IMR-90 (cell line): ENCODE measurements around the gene FUT1. TPM values are rescaled to one million over a fixed set of nuclear protein-coding genes. Genes with fewer than 3 reads are reported as not detected.
A peak's percentile ranks its signal among the peaks of the same experiment; 100 is the strongest.

Source experiments
- ATAC-seq: fragments of 200-7000 bp; cut with Tn5 transposase; 2 replicates; pipeline ENCODE4 v1.9.1; 2020; ENCODE audit warnings: low read depth, mild to moderate bottlenecking, moderate library complexity
- BruUV-seq: library from RNA; stranded (reverse); fragments of 400-500 nt; replicated peaks from 2 replicates; lab custom pipeline; 2021; lab: Mats Ljungman, UMichigan
- CTCF ChIA-PET: fragments of 300-600 bp; formaldehyde crosslinking; extraction: SDS; loops from one replicate; lab custom pipeline; 2021; ENCODE audit warnings: antibody characterized with exemption; lab: Yijun Ruan, JAX
- POLR2A ChIA-PET: fragments of 300-600 bp; sonication (Branson Sonifier 250); formaldehyde crosslinking; loops from one replicate; lab custom pipeline; 2022; ENCODE audit warnings: antibody characterized with exemption; ENCODE audit not compliant: unreplicated experiment; lab: Charles Lee
- DNase-seq: peaks from one replicate; pipeline ENCODE4 v3.0.0; 2013
- H2AFZ ChIP-seq: replicated peaks from 2 replicates; pipeline ENCODE3; 2013; ENCODE audit warnings: low read length, mild to moderate bottlenecking; ENCODE audit not compliant: poor library complexity
- H2AK5ac ChIP-seq: 2 replicates; pipeline ENCODE4 v1.6.1; 2013; ENCODE audit warnings: low read depth, low read length, inconsistent platforms
- H2AK9ac ChIP-seq: replicated peaks from 2 replicates; pipeline ENCODE3; 2013; ENCODE audit warnings: mild to moderate bottlenecking, low read depth, low read length, moderate library complexity; ENCODE audit not compliant: poor library complexity
- H2BK120ac ChIP-seq: 2 replicates; pipeline ENCODE4 v1.6.1; 2013; ENCODE audit warnings: low read depth, low read length, inconsistent platforms
- H2BK15ac ChIP-seq: 3 replicates; pipeline ENCODE4 v1.6.1; 2013; ENCODE audit warnings: low read depth, low read length, inconsistent platforms
- H2BK20ac ChIP-seq: 2 replicates; pipeline ENCODE4 v1.6.1; 2013; ENCODE audit warnings: low read depth, mild to moderate bottlenecking, inconsistent platforms, low read length, moderate library complexity
- H2BK5ac ChIP-seq: 2 replicates; pipeline ENCODE4 v1.6.1; 2013; ENCODE audit warnings: mild to moderate bottlenecking, low read depth, low read length, inconsistent platforms; ENCODE audit not compliant: poor library complexity, severe bottlenecking
- H3K14ac ChIP-seq: replicated peaks from 2 replicates; pipeline ENCODE4 v1.6.1; 2013; ENCODE audit warnings: low read depth, low read length, inconsistent platforms
- H3K18ac ChIP-seq: 2 replicates; pipeline ENCODE4 v1.6.1; 2013; ENCODE audit warnings: low read depth, low read length, control low read depth
- H3K23ac ChIP-seq: 2 replicates; pipeline ENCODE4 v1.6.1; 2013; ENCODE audit warnings: low read depth, low read length, inconsistent platforms
- H3K27ac ChIP-seq: 2 replicates; pipeline ENCODE4 v1.5.1; 2013; ENCODE audit warnings: mild to moderate bottlenecking, control low read depth, low read length; ENCODE audit not compliant: insufficient read depth
- H3K27me3 ChIP-seq: 2 replicates; pipeline ENCODE4 v1.6.1; 2013; ENCODE audit warnings: low read length; ENCODE audit not compliant: control insufficient read depth, insufficient read depth
- H3K36me3 ChIP-seq: 2 replicates; pipeline ENCODE4 v1.6.1; 2013; ENCODE audit warnings: low read length, mixed read lengths; ENCODE audit not compliant: control insufficient read depth, insufficient read depth
- H3K4ac ChIP-seq: 2 replicates; pipeline ENCODE4 v1.6.1; 2013; ENCODE audit warnings: low read depth, low read length, inconsistent platforms
- H3K4me1 ChIP-seq: 2 replicates; pipeline ENCODE4 v1.6.1; 2013; ENCODE audit warnings: low read length, mixed read lengths; ENCODE audit not compliant: control insufficient read depth, insufficient read depth
- H3K4me2 ChIP-seq: 2 replicates; pipeline ENCODE4 v1.6.1; 2013; ENCODE audit warnings: low read depth, mild to moderate bottlenecking, control low read depth, low read length, moderate library complexity
- H3K4me3 ChIP-seq: 2 replicates; pipeline ENCODE4 v1.5.1; 2013; ENCODE audit warnings: low read depth, mild to moderate bottlenecking, control low read depth, low read length, moderate library complexity; ENCODE audit not compliant: insufficient read depth
- H3K56ac ChIP-seq: 2 replicates; pipeline ENCODE4 v1.6.1; 2013; ENCODE audit warnings: low read length, inconsistent platforms; ENCODE audit not compliant: insufficient read depth; ENCODE audit errors: extremely low read depth
- H3K79me1 ChIP-seq, 2 experiments: 2 replicates each; pipeline ENCODE4 v1.6.1; 2013; ENCODE audit warnings: low read length in 2 of 2, inconsistent platforms in 1 of 2, low read depth in 1 of 2
- H3K9ac ChIP-seq: 2 replicates; pipeline ENCODE4 v1.6.1; 2013; ENCODE audit warnings: low read depth, low read length, control low read depth
- H3K9me1 ChIP-seq: 2 replicates; pipeline ENCODE4 v1.6.1; 2013; ENCODE audit warnings: low read length, inconsistent platforms; ENCODE audit not compliant: insufficient read depth
- H3K9me3 ChIP-seq: 2 replicates; pipeline ENCODE4 v1.6.1; 2013; ENCODE audit warnings: low read length; ENCODE audit not compliant: control insufficient read depth, insufficient read depth
- H4K20me1 ChIP-seq: 2 replicates; pipeline ENCODE4 v1.6.1; 2013; ENCODE audit warnings: low read length, inconsistent platforms; ENCODE audit not compliant: insufficient read depth
- H4K5ac ChIP-seq: 2 replicates; pipeline ENCODE4 v1.6.1; 2013; ENCODE audit warnings: mild to moderate bottlenecking, low read depth, low read length, control low read depth
- H4K8ac ChIP-seq, 2 experiments: 2 replicates each; pipeline ENCODE4 v1.6.1; 2013; ENCODE audit warnings: low read depth in 2 of 2, low read length in 2 of 2, control low read depth in 1 of 2, inconsistent platforms in 1 of 2
- H4K91ac ChIP-seq: 2 replicates; pipeline ENCODE4 v1.6.1; 2013; ENCODE audit warnings: low read depth, low read length, inconsistent platforms; ENCODE audit not compliant: insufficient read depth
- BHLHE40 ChIP-seq: fragments of 150-350 bp; IDR thresholded peaks from 2 replicates; pipeline ENCODE4 v1.6.1; 2016; ENCODE audit warnings: mild to moderate bottlenecking, low read depth, low read length
- CEBPB ChIP-seq: IDR thresholded peaks from 2 replicates; pipeline ENCODE4 v1.6.1; 2012; ENCODE audit warnings: low read depth, low read length, improper control_type of control experiment
- CHD1 ChIP-seq: IDR thresholded peaks from 2 replicates; pipeline ENCODE4 v1.6.1; 2012; ENCODE audit warnings: low read depth, low read length, improper control_type of control experiment
- FOS ChIP-seq: fragments of 150-350 bp; IDR thresholded peaks from 2 replicates; pipeline ENCODE4 v1.6.1; 2016; ENCODE audit warnings: low read depth, low read length
- MAFK ChIP-seq: IDR thresholded peaks from 2 replicates; pipeline ENCODE4 v1.6.1; 2012; ENCODE audit warnings: low read depth, low read length, improper control_type of control experiment
- MXI1 ChIP-seq: IDR thresholded peaks from 2 replicates; pipeline ENCODE4 v1.6.1; 2012; ENCODE audit warnings: low read depth, mild to moderate bottlenecking, low read length, moderate library complexity, borderline replicate concordance
- NFE2L2 ChIP-seq: fragments of 150-350 bp; IDR thresholded peaks from 2 replicates; pipeline ENCODE4 v1.6.1; 2016; ENCODE audit warnings: low read depth, mild to moderate bottlenecking, low read length
- RCOR1 ChIP-seq: IDR thresholded peaks from 2 replicates; pipeline ENCODE4 v1.6.1; 2012; ENCODE audit warnings: mild to moderate bottlenecking, low read length, improper control_type of control experiment; ENCODE audit not compliant: insufficient replicate concordance
- SMC3 ChIP-seq: fragments of 150-350 bp; IDR thresholded peaks from 2 replicates; pipeline ENCODE4 v1.6.1; 2016; ENCODE audit warnings: low read depth, mild to moderate bottlenecking, antibody characterized with exemption, low read length, moderate library complexity
- WGBS, 2 experiments: methylation state at CpG; one replicate each; pipeline versions ENCODE4 v1.1.5 to v1.1.7; 2013; ENCODE audit warnings: missing lambda C conversion rate in 2 of 2; ENCODE audit not compliant: insufficient read length in 1 of 2; ENCODE audit errors: extremely low coverage in 2 of 2; 5-methylcytosine and 5-hydroxymethylcytosine counted together
- dilution Hi-C: fragments of 300-500 bp; cut with HindIII; formaldehyde crosslinking; loops from one replicate; pipeline ENCODE4 v1.14.3; 2018; ENCODE audit warnings: low sequenced_read_pairs; ENCODE audit not compliant: unreplicated experiment
- in situ Hi-C: fragments of 300-500 bp; cut with MboI; formaldehyde crosslinking; loops from 3 replicates; pipeline ENCODE4 v1.14.3; 2019; ENCODE audit warnings: low sequenced_read_pairs, inconsistent platforms, mixed read lengths
- intact Hi-C: fragments of 100-400 bp; cut with micrococcal nuclease; formaldehyde crosslinking; loops from 2 replicates; pipeline ENCODE4 v1.10.0; 2022
- polyA plus RNA-seq, 3 experiments: library from polyadenylated mRNA; depleted of rRNA; stranded (reverse); fragments of >200 nt; gene quantifications; 2 replicates each; pipeline ENCODE4 v1.2.3, GENCODE V29; 2012; ENCODE audit warnings: low replicate concordance in 1 of 3
- total RNA-seq: library from RNA; depleted of rRNA; stranded (reverse); fragments of >200 nt; gene quantifications from 2 replicates; pipeline ENCODE4 v1.2.3, GENCODE V29; 2012
- TF ChIP-seq, protein P1 (sequence below): conservative IDR thresholded peaks from 2 replicates; pipeline ENCODE4 v1.5.1; 2012; ENCODE audit warnings: mild to moderate bottlenecking, low read depth, low read length, improper control_type of control experiment
- TF ChIP-seq, protein P2 (sequence below): fragments of 150-350 bp; IDR thresholded peaks from 2 replicates; pipeline ENCODE4 v1.6.1; 2017; ENCODE audit warnings: mild to moderate bottlenecking, antibody characterized with exemption, low read length, low read depth

The FUT1 gene
- total and polyA plus RNA-seq, 2 of the 4 experiments (the other 2 are of a cell fraction): 0.09 to 0.18 TPM

DNA sequence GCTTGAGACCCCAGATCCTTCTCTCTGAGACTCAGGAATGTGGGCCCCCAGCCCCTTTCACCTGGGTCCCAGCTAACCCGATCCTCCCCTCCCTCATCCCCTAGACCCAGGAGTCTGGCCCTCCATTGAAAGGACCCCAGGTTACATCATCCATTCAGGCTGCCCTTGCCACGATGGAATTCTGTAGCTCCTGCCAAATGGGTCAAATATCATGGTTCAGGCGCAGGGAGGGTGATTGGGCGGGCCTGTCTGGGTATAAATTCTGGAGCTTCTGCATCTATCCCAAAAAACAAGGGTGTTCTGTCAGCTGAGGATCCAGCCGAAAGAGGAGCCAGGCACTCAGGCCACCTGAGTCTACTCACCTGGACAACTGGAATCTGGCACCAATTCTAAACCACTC is 3.3 kb upstream of the FUT1 start:
- H2AK9ac ChIP-seq: peak overlapping the region; percentile 70
- no peak overlapping the region for H3K18ac ChIP-seq
- no peaks in the 10 kb centered on the region for H4K20me1 ChIP-seq
- H3K9me1 ChIP-seq: no peaks in the 10 kb centered on the region
- intact Hi-C loops: no loop called here
- no peaks in the 10 kb centered on the region for H3K79me1 ChIP-seq
- no peak overlapping the region for H3K9ac ChIP-seq
- ChIA-PET POLR2A (no interaction called here), CTCF (no interaction called here)
- H3K4me3 ChIP-seq: no peak overlapping the region
- H2BK20ac ChIP-seq: no peak overlapping the region
- peaks cover 4% of the 10 kb centered on the region; the same call in 1 of the 2 replicates for H3K4me1 ChIP-seq
- H3K56ac ChIP-seq: no peak overlapping the region
- no peak for ATAC-seq
- H3K27ac ChIP-seq: no peak overlapping the region
- no peak overlapping the region for H3K4me2 ChIP-seq
- no peak overlapping the region for H3K23ac ChIP-seq
- peaks cover 32% of the 10 kb centered on the region for H3K27me3 ChIP-seq
- TF ChIP-seq NFE2L2: no peak
- no peak for TF ChIP-seq SMC3
- TF ChIP-seq MXI1: no peak
- TF ChIP-seq MAFK: no peak
- TF ChIP-seq BHLHE40: no peak
- no peak for TF ChIP-seq CEBPB
- TF ChIP-seq, protein P1, sequence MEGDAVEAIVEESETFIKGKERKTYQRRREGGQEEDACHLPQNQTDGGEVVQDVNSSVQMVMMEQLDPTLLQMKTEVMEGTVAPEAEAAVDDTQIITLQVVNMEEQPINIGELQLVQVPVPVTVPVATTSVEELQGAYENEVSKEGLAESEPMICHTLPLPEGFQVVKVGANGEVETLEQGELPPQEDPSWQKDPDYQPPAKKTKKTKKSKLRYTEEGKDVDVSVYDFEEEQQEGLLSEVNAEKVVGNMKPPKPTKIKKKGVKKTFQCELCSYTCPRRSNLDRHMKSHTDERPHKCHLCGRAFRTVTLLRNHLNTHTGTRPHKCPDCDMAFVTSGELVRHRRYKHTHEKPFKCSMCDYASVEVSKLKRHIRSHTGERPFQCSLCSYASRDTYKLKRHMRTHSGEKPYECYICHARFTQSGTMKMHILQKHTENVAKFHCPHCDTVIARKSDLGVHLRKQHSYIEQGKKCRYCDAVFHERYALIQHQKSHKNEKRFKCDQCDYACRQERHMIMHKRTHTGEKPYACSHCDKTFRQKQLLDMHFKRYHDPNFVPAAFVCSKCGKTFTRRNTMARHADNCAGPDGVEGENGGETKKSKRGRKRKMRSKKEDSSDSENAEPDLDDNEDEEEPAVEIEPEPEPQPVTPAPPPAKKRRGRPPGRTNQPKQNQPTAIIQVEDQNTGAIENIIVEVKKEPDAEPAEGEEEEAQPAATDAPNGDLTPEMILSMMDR: no peak
- TF ChIP-seq, protein P2, sequence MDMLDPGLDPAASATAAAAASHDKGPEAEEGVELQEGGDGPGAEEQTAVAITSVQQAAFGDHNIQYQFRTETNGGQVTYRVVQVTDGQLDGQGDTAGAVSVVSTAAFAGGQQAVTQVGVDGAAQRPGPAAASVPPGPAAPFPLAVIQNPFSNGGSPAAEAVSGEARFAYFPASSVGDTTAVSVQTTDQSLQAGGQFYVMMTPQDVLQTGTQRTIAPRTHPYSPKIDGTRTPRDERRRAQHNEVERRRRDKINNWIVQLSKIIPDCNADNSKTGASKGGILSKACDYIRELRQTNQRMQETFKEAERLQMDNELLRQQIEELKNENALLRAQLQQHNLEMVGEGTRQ: no peak
- no peak for TF ChIP-seq FOS
- no peak for TF ChIP-seq CHD1
- TF ChIP-seq RCOR1: no peak
- H3K9me3 ChIP-seq: no peaks in the 10 kb centered on the region
- no peak overlapping the region for H2BK5ac ChIP-seq
- H2BK120ac ChIP-seq: no peak overlapping the region
- no peak overlapping the region for H3K4ac ChIP-seq
- no peak overlapping the region for H2BK15ac ChIP-seq
- no peak overlapping the region for H4K8ac ChIP-seq
- in situ Hi-C loops: no loop called here
- no peak overlapping the region for H2AFZ ChIP-seq
- no peak overlapping the region for H4K91ac ChIP-seq
- DNase-seq: no peak
- no peaks in the 10 kb centered on the region for H3K36me3 ChIP-seq
- no peak overlapping the region for H4K5ac ChIP-seq
- BruUV-seq: no TSS peak
- H3K14ac ChIP-seq: no peak overlapping the region
- H2AK5ac ChIP-seq: no peak overlapping the region
- dilution Hi-C loops: no loop called here
- 81% methylated on average over 3 of the region's 5 CpGs; no CpG with 5 or more reads in 1 of the 2 experiments for WGBS, 2 experiments
